HG03135 (cell line): ENCODE results near the gene AGR3.

Source experiments
- ATAC-seq: cut with Tn5 transposase; IDR thresholded peaks from one replicate; pipeline ENCODE4 v1.9.1; 2021; ENCODE audit warnings: mild to moderate bottlenecking, moderate library complexity; ENCODE audit not compliant: unreplicated experiment

The AGR3 gene

GRCh38 chr7:16881844-16882243, at the start of gene AGR3:
Gene AGR3 (minus strand): TSS chr7:16881983. CDS start chr7:16878618, 3,365 bp downstream.
- no peak for ATAC-seq

GRCh38 chr7:16930946-16931345, 49.2 kb upstream of the AGR3 start:
- no peak for ATAC-seq

- ATAC-seq = peak; percentile 90
Measured at GRCh38 chr7:16929146-16929762, 47.5 kb upstream of the AGR3 start.

GRCh38 chr7:16926861-16927260, 45.1 kb upstream of the AGR3 start:
- ATAC-seq = no peak

GRCh38 chr7:16926283-16926682, 44.5 kb upstream of the AGR3 start:
- ATAC-seq = no peak

GRCh38 chr7:16925609-16926008, 43.8 kb upstream of the AGR3 start:
- ATAC-seq = no peak

- ATAC-seq = no peak
Measured at GRCh38 chr7:16923019-16923418, 41.2 kb upstream of the AGR3 start.

- ATAC-seq = no peak
Measured at GRCh38 chr7:16921644-16922257, 40.0 kb upstream of the AGR3 start.

GRCh38 chr7:16921151-16921550, 39.4 kb upstream of the AGR3 start:
- no peak for ATAC-seq

- ATAC-seq = no peak
Measured at GRCh38 chr7:16919440-16919839, 37.7 kb upstream of the AGR3 start.

- no peak for ATAC-seq
Measured at GRCh38 chr7:16918288-16918895, 36.6 kb upstream of the AGR3 start.

- no peak for ATAC-seq
Measured at GRCh38 chr7:16916738-16917137, 35.0 kb upstream of the AGR3 start.

GRCh38 chr7:16916105-16916639, 34.4 kb upstream of the AGR3 start:
- no peak for ATAC-seq

- no peak for ATAC-seq
Measured at GRCh38 chr7:16915405-16915804, 33.6 kb upstream of the AGR3 start.

GRCh38 chr7:16914771-16915170, 33.0 kb upstream of the AGR3 start:
- no peak for ATAC-seq

- ATAC-seq = no peak
Measured at GRCh38 chr7:16913643-16914042, 31.9 kb upstream of the AGR3 start.

- ATAC-seq = no peak
Measured at GRCh38 chr7:16912540-16912939, 30.8 kb upstream of the AGR3 start.

- ATAC-seq = no peak
Measured at GRCh38 chr7:16908561-16908960, 26.8 kb upstream of the AGR3 start.

- no peak for ATAC-seq
Measured at GRCh38 chr7:16905300-16906044, 23.7 kb upstream of the AGR3 start.

- ATAC-seq = no peak
Measured at GRCh38 chr7:16904076-16904475, 22.3 kb upstream of the AGR3 start.

- ATAC-seq = no peak
Measured at GRCh38 chr7:16900209-16900768, 18.5 kb upstream of the AGR3 start.
